Neuronal stem cell (in vitro differentiated cells): ENCODE measurements around the gene UBQLNL.

Experiments
- DNase-seq: peaks from one replicate; pipeline ENCODE4 v3.0.0-alpha.2; 2013; ENCODE audit warnings: low spot score
- H2AFZ ChIP-seq: one replicate; pipeline ENCODE4 v1.6.1; 2013; ENCODE audit warnings: mild to moderate bottlenecking, low read length, inconsistent platforms
- H2AK5ac ChIP-seq: 2 replicates; pipeline ENCODE4 v1.6.1; 2013; ENCODE audit warnings: low read depth, mild to moderate bottlenecking, inconsistent platforms, low read length, moderate library complexity, mixed read lengths
- H2BK120ac ChIP-seq: 2 replicates; pipeline ENCODE4 v1.6.1; 2013; ENCODE audit warnings: low read depth, mild to moderate bottlenecking, inconsistent platforms, low read length, moderate library complexity, mixed read lengths
- H2BK12ac ChIP-seq: one replicate; pipeline ENCODE4 v1.6.1; 2013; ENCODE audit warnings: low read length, inconsistent platforms
- H2BK15ac ChIP-seq: 2 replicates; pipeline ENCODE4 v1.6.1; 2013; ENCODE audit warnings: mild to moderate bottlenecking, low read length, inconsistent platforms, mixed read lengths
- H2BK5ac ChIP-seq: one replicate; pipeline ENCODE4 v1.6.1; 2013; ENCODE audit warnings: inconsistent platforms, mild to moderate bottlenecking, low read length, moderate library complexity
- H3K14ac ChIP-seq: one replicate; pipeline ENCODE4 v1.6.1; 2013; ENCODE audit warnings: low read length, inconsistent platforms
- H3K18ac ChIP-seq: 2 replicates; pipeline ENCODE4 v1.6.1; 2013; ENCODE audit warnings: low read length, inconsistent platforms
- H3K23ac ChIP-seq: 2 replicates; pipeline ENCODE4 v1.6.1; 2013; ENCODE audit warnings: low read depth, mild to moderate bottlenecking, mixed read lengths, low read length, inconsistent platforms; ENCODE audit not compliant: poor library complexity
- H3K27ac ChIP-seq: replicated peaks from 3 replicates; pipeline ENCODE4 v1.5.1; 2013; ENCODE audit warnings: low read length, inconsistent platforms
- H3K27me3 ChIP-seq, 3 experiments: 2 replicates each; pipeline ENCODE4 v1.6.1; 2013; ENCODE audit warnings: low read length in 3 of 3, mild to moderate bottlenecking in 2 of 3, inconsistent platforms in 1 of 3, low read depth in 1 of 3, mixed read lengths in 1 of 3, moderate library complexity in 1 of 3; ENCODE audit not compliant: control insufficient read depth in 3 of 3, insufficient read depth in 3 of 3
- H3K36me3 ChIP-seq, 2 donors: replicated peaks in 1 of 2; 2 replicates each; pipeline ENCODE4 v1.6.1; 2013; ENCODE audit warnings: low read length in 2 of 2; ENCODE audit not compliant: control insufficient read depth in 2 of 2, insufficient read depth in 2 of 2
- H3K4ac ChIP-seq: 2 replicates; pipeline ENCODE4 v1.6.1; 2013; ENCODE audit warnings: inconsistent platforms, mild to moderate bottlenecking, low read length, moderate library complexity
- H3K4me1 ChIP-seq, 2 donors: 1 replicate in 1 of 2; 2 replicates in 1 of 2; pipeline ENCODE4 v1.6.1; 2013; ENCODE audit warnings: low read length in 2 of 2, low read depth in 1 of 2; ENCODE audit not compliant: control insufficient read depth in 2 of 2, insufficient read depth in 1 of 2
- H3K4me2 ChIP-seq: one replicate; pipeline ENCODE4 v1.6.1; 2013; ENCODE audit warnings: mild to moderate bottlenecking, low read length, inconsistent platforms; ENCODE audit not compliant: insufficient read depth, poor library complexity, severe bottlenecking
- H3K4me3 ChIP-seq, 2 donors: 2 replicates each; pipeline ENCODE4 v1.5.1; 2013; ENCODE audit warnings: low read length in 2 of 2, mild to moderate bottlenecking in 2 of 2, inconsistent platforms in 1 of 2, moderate library complexity in 1 of 2
- H3K79me1 ChIP-seq: one replicate; pipeline ENCODE4 v1.6.1; 2013; ENCODE audit warnings: low read depth, mild to moderate bottlenecking, inconsistent platforms, low read length, moderate library complexity
- H3K9ac ChIP-seq: one replicate; pipeline ENCODE4 v1.6.1; 2013; ENCODE audit warnings: mild to moderate bottlenecking, low read depth, low read length, inconsistent platforms; ENCODE audit not compliant: poor library complexity
- H3K9me3 ChIP-seq, 2 donors: replicated peaks in 1 of 2; 2 replicates each; pipeline versions ENCODE3 to v1.6.1; 2013; ENCODE audit warnings: low read length in 2 of 2, mild to moderate bottlenecking in 2 of 2, inconsistent platforms in 1 of 2, low read depth in 1 of 2, mixed read lengths in 1 of 2, moderate library complexity in 1 of 2; ENCODE audit not compliant: control insufficient read depth in 2 of 2, insufficient read depth in 1 of 2
- H4K8ac ChIP-seq: one replicate; pipeline ENCODE4 v1.6.1; 2013; ENCODE audit warnings: low read depth, mild to moderate bottlenecking, inconsistent platforms, low read length, moderate library complexity
- H4K91ac ChIP-seq: one replicate; pipeline ENCODE4 v1.6.1; 2013; ENCODE audit warnings: low read length, low read depth, mild to moderate bottlenecking, inconsistent platforms; ENCODE audit not compliant: poor library complexity
- WGBS, 2 donors: extraction: QIAGEN DNeasy Blood & Tissue Kit; methylation state at CpG; one replicate each; pipeline ENCODE4 v1.1.7; 2013; ENCODE audit warnings: missing lambda C conversion rate in 2 of 2, mixed read lengths in 1 of 2; ENCODE audit not compliant: insufficient read length in 2 of 2, insufficient replicate concordance in 1 of 2; ENCODE audit errors: extremely low coverage in 2 of 2; 5-methylcytosine and 5-hydroxymethylcytosine counted together

The UBQLNL gene

DNA sequence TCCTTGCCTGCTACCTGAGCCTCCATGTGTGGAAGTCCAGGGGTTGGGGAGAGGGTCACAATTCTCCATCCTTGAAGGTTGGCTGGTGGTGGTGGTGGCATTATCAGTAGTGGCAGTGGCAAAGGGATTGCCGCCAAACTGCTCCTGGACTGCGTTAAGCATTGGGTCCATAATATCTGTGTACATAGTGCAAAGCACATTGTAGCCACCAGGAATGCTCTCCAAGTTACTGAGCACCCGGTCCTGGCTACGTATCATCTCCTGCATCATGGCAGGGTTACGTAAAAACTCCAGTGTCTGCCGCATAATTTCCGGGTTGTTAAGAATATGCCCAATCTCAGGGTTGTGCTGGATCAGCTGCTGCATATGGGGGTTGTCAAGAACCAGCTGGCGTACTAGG is 7.9 kb downstream of the UBQLNL start:
- H3K4me1 ChIP-seq = no peaks in the 10 kb centered on the region
- H3K23ac ChIP-seq = no peak overlapping the region
- H3K4me2 ChIP-seq = no peak overlapping the region
- H3K9me3 ChIP-seq = no peaks in the 10 kb centered on the region
- H3K36me3 ChIP-seq = no peaks in the 10 kb centered on the region
- no peak overlapping the region for H2BK120ac ChIP-seq
- H3K27ac ChIP-seq = no peak overlapping the region
- H3K79me1 ChIP-seq = no peaks in the 10 kb centered on the region
- H3K14ac ChIP-seq = no peak overlapping the region
- H2BK12ac ChIP-seq = no peak overlapping the region
- no peak for DNase-seq
- H3K27me3 ChIP-seq = no peaks in the 10 kb centered on the region
- no peak overlapping the region for H4K91ac ChIP-seq
- H2BK5ac ChIP-seq = no peak overlapping the region
- no CpG with 5 or more reads among the region's 8 CpGs for WGBS, 2 donors
- no peak overlapping the region for H3K18ac ChIP-seq
- no peak overlapping the region for H2AK5ac ChIP-seq
- no peak overlapping the region for H3K4ac ChIP-seq
- H2AFZ ChIP-seq = no peak overlapping the region
- no peak overlapping the region for H3K9ac ChIP-seq
- H2BK15ac ChIP-seq = no peak overlapping the region
- no peak overlapping the region for H4K8ac ChIP-seq
- no peak overlapping the region for H3K4me3 ChIP-seq

DNA sequence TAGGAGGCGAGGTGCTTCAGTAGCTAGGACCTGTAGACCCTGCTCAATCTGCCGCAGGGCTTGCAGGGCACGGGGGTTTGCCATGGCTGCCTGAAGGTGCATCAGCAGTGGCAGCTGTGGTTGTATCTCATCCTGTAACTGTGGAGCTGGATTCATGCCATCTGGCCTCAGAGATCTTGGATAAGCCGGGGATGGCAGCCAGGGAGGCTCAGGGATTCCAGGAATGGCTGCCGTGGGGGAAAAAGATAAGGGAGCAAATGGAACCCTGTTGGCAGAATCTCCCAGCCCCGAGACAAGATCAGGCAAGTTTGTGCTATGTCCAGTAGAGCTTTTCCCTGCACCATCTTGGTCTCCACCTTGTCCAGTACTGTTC is 8.6 kb downstream of the UBQLNL start:
- Histone ChIP-seq H3K4me3 (no peak overlapping the region), H3K18ac (no peak overlapping the region), H2AFZ (no peak overlapping the region), H2BK12ac (no peak overlapping the region), H3K9ac (no peak overlapping the region), H3K9me3 (no peaks in the 10 kb centered on the region), H3K4ac (no peak overlapping the region), H2BK15ac (no peak overlapping the region), H3K4me2 (no peak overlapping the region), H2BK5ac (no peak overlapping the region), H2BK120ac (no peak overlapping the region), H4K91ac (no peak overlapping the region), H3K27ac (no peak overlapping the region), H3K79me1 (no peaks in the 10 kb centered on the region), H3K4me1 (no peaks in the 10 kb centered on the region), H2AK5ac (no peak overlapping the region), H3K27me3 (no peaks in the 10 kb centered on the region), H3K14ac (no peak overlapping the region), H4K8ac (no peak overlapping the region), H3K23ac (no peak overlapping the region), H3K36me3 (no peaks in the 10 kb centered on the region)
- no peak for DNase-seq
- no CpG with 5 or more reads among the region's 6 CpGs for WGBS, 2 donors

DNA sequence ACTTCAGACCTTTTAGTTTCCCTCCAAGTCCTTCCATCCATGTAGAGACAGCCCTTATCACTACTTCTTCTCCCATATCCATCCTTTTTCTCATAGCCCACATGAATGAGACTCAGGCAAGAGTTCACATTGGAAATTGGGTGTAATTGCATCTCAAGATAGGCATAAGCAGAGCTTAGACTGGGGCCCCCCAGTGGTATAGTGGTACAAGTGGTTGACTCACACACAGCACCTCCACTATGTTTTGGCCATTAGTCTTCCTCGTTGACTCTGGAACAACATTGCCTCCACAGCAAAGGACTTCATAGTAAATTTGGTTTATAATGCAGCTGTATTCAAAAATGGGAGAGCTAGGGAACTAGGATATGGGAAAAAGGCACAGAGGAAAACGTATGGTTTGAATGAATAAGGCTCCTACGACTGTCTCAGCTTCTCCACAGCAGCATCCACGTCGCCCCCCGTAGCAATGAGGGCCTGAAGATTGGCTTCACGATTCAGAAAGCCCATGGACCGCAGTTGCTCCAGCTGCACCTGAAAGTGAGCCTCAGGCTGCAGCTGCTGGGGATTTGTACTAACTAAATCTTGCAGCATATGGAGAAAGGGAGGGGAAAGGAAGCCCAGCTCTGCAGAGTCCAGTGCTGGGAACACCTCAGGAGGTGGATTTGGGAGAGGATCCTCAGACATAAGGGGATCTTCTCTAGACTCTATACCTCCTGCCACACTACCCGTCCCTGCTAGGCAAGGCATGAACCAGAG is 9.1 kb downstream of the UBQLNL start:
- no peak overlapping the region for H2BK5ac ChIP-seq
- H3K9ac ChIP-seq = no peak overlapping the region
- H3K4me1 ChIP-seq = no peaks in the 10 kb centered on the region
- no peaks in the 10 kb centered on the region for H3K36me3 ChIP-seq
- H3K4ac ChIP-seq = no peak overlapping the region
- no peak overlapping the region for H3K27ac ChIP-seq
- no peaks in the 10 kb centered on the region for H3K9me3 ChIP-seq
- no peaks in the 10 kb centered on the region for H3K79me1 ChIP-seq
- H4K8ac ChIP-seq = no peak overlapping the region
- WGBS, 2 donors = no CpG with 5 or more reads among the region's 9 CpGs
- no peak overlapping the region for H2AFZ ChIP-seq
- no peak overlapping the region for H4K91ac ChIP-seq
- no peak overlapping the region for H2AK5ac ChIP-seq
- H3K14ac ChIP-seq = no peak overlapping the region
- DNase-seq = no peak
- H3K23ac ChIP-seq = no peak overlapping the region
- no peak overlapping the region for H2BK15ac ChIP-seq
- no peak overlapping the region for H2BK120ac ChIP-seq
- no peak overlapping the region for H3K4me2 ChIP-seq
- no peak overlapping the region for H3K18ac ChIP-seq
- H3K4me3 ChIP-seq = no peak overlapping the region
- no peak overlapping the region for H2BK12ac ChIP-seq
- H3K27me3 ChIP-seq = no peaks in the 10 kb centered on the region

DNA sequence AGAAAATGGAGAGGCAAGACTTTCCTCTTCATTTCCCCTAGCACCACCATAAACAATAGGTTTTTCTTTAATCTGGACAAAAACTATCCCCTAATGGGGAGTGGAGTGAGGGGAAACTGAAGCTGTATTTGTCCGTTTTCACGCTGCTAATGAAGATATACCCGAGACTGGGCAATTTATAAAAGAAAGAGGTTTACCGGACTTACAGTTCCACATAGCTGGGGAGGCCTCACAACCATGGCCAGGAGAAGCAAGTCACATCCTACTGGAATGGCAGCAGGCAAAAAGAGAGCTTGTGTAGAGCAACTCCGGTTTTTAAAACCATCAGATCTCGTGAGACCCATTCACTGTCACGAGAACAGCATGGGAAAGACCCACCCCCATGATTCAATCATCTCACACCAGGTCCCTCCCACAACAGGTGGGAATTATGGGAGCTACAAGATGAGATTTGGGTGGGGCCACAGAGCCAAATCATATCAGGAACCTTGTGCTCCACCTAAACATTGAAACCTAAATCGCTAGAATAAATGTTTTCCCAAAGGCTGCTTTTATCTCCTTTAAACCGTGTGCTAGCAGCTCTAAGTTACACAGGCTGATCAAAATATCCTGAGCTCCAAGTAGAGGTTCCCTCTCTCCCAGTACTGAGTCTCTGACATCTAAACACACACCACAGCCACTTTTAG is 11.0 kb downstream of the UBQLNL start:
- Histone ChIP-seq H3K79me1 (no peaks in the 10 kb centered on the region), H4K91ac (no peak overlapping the region), H2BK15ac (no peak overlapping the region), H3K18ac (no peak overlapping the region), H2AFZ (no peak overlapping the region), H2BK12ac (no peak overlapping the region), H2AK5ac (no peak overlapping the region), H3K4me2 (no peak overlapping the region), H3K27me3 (no peaks in the 10 kb centered on the region), H3K27ac (no peak overlapping the region), H4K8ac (no peak overlapping the region), H2BK120ac (no peak overlapping the region), H2BK5ac (no peak overlapping the region), H3K36me3 (no peaks in the 10 kb centered on the region), H3K4me1 (no peaks in the 10 kb centered on the region), H3K9me3 (no peaks in the 10 kb centered on the region), H3K23ac (no peak overlapping the region), H3K4ac (no peak overlapping the region), H3K4me3 (no peak overlapping the region), H3K9ac (no peak overlapping the region), H3K14ac (no peak overlapping the region)
- no peak for DNase-seq
- no CpG with 5 or more reads among the region's 9 CpGs for WGBS, 2 donors
